Ovary (tissue), 9 donors: Measurements from ENCODE around the gene DIP2C. TPM values are rescaled to one million over a fixed set of nuclear protein-coding genes. Genes with fewer than 3 reads are reported as not detected.
A peak's percentile ranks its signal among the peaks of the same experiment; 100 is the strongest.

ENCODE experiments used
- DNase-seq, 5 donors: peaks; one replicate each; pipeline ENCODE4 v3.0.0-alpha.2; 2019 to 2020
- H3K27ac ChIP-seq, 2 donors: fragments of 200-600 bp; one replicate each; pipeline versions ENCODE4 v1.5.1 to v1.8.0; 2019 to 2022
- H3K27me3 ChIP-seq: fragments of 200-600 bp; one replicate; pipeline ENCODE4 v1.8.0; 2022
- H3K36me3 ChIP-seq: fragments of 200-600 bp; sonication (generic); one replicate; pipeline ENCODE4 v1.5.1; 2019
- H3K4me1 ChIP-seq: one replicate; pipeline ENCODE4 v1.8.1; 2013; ENCODE audit warnings: mild to moderate bottlenecking, moderate library complexity; ENCODE audit not compliant: insufficient read depth
- H3K4me3 ChIP-seq: fragments of 200-600 bp; sonication (generic); one replicate; pipeline ENCODE4 v1.5.1; 2017
- H3K9me3 ChIP-seq, 2 donors: fragments of 200-600 bp in 1 of 2; sonication (generic) in 1 of 2; one replicate each; pipeline versions ENCODE4 v1.5.1 to v1.8.1; 2013 to 2019; ENCODE audit warnings: mild to moderate bottlenecking in 1 of 2, moderate library complexity in 1 of 2
- CTCF ChIP-seq, 3 donors: fragments of 450-650 bp in 2 of 3; fragments of 200-600 bp in 1 of 3; IDR thresholded peaks; one replicate each; pipeline versions ENCODE4 v1.5.1 to v1.8.0; 2016 to 2022; ENCODE audit warnings: antibody characterized with exemption in 3 of 3, mild to moderate bottlenecking in 1 of 3
- EP300 ChIP-seq: sonication (generic); formaldehyde crosslinking; IDR thresholded peaks from one replicate; pipeline ENCODE4 v1.6.1; 2017; ENCODE audit warnings: antibody characterized with exemption
- POLR2A ChIP-seq: fragments of 450-650 bp; IDR thresholded peaks from one replicate; pipeline ENCODE4 v1.6.1; 2017; ENCODE audit warnings: antibody characterized with exemption, mild to moderate bottlenecking, moderate library complexity
- WGBS, 3 donors: extraction: QIAGEN DNeasy Blood & Tissue Kit in 1 of 3; methylation state at CpG; one replicate each; pipeline versions ENCODE4 v1.1.5 to v1.1.7; 2013 to 2017; 5-methylcytosine and 5-hydroxymethylcytosine counted together
- intact Hi-C, 4 donors: fragments of 100-400 bp; cut with DNase I; formaldehyde crosslinking; loops; one replicate each; pipeline versions ENCODE4 v1.11.0 to v1.15.1; 2022 to 2023
- polyA plus RNA-seq, 2 donors: library from polyadenylated mRNA; stranded (reverse); fragments of 200-250 nt in 1 of 2; fragments of 350-450 nt in 1 of 2; fragmentation: Illumina TruSeq in 1 of 2; extraction: RNeasy Lipid Tissue Mini Kit (QIAGEN cat#74804) in 1 of 2; gene quantifications; one replicate each; pipeline ENCODE4 v1.2.3, GENCODE V29; 2013 to 2014
- total RNA-seq, 7 donors: library from RNA; depleted of rRNA in 2 of 7; stranded (reverse); fragments of >200 nt in 2 of 7; fragmentation: NEBNext Ultra II Directional in 3 of 7; extraction: Animal tissue kit (Norgen Biotek cat#: 25700) in 3 of 7; gene quantifications; one replicate each; pipeline versions ENCODE4 v1.1.0 to v1.2.4, GENCODE V29; 2016 to 2023
- donor health status: DM: no; HTN: no; CAD: no; lungs with moderate emphysema.
- donor health status: DM: no; HTN: no; CAD: no.
- donor health status: Bipolar disorder and iron deficiency.
- donor health status: DM: yes; HTN: yes; CAD: no.
- donor health status: DM: no; HTN: no; CAD: no.
- donor health status: DM: yes; HTN: yes; CAD: no.

The DIP2C gene
- total and polyA plus RNA-seq, 9 donors, result 10.1 to 29.4 (median 22.2) TPM

GRCh38 chr10:287026-287709, 402.3 kb downstream of the DIP2C start:
- no peak for DNase-seq
- 83 to 86% (median 84%) methylated on average over 4 of the region's 4 CpGs for WGBS, 3 donors
- H3K9me3 ChIP-seq, result no peaks in the 10 kb centered on the region
- no peak overlapping the region for H3K4me3 ChIP-seq
- H3K36me3 ChIP-seq, result no peaks in the 10 kb centered on the region
- intact Hi-C loops, result no loop called here
- H3K4me1 ChIP-seq, result no peaks in the 10 kb centered on the region
- H3K27ac ChIP-seq, result no peak overlapping the region
- TF ChIP-seq CTCF (IDR thresholded peaks at IDR 0.05) (no peak), POLR2A (no peak), EP300 (no peak)
- H3K27me3 ChIP-seq, result no peaks in the 10 kb centered on the region

GRCh38 chr10:285216-285615, 404.3 kb downstream of the DIP2C start:
- H3K4me1 ChIP-seq, result no peaks in the 10 kb centered on the region

GRCh38 chr10:283916-284356, 405.5 kb downstream of the DIP2C start:
- no peaks in the 10 kb centered on the region for H3K9me3 ChIP-seq
- no peaks in the 10 kb centered on the region for H3K36me3 ChIP-seq
- H3K4me1 ChIP-seq, result no peaks in the 10 kb centered on the region
- intact Hi-C loops, result no loop called here
- TF ChIP-seq EP300, result no peak
- TF ChIP-seq CTCF (IDR thresholded peaks at IDR 0.05), result no peak
- no peak for TF ChIP-seq POLR2A
- no peak overlapping the region for H3K4me3 ChIP-seq
- WGBS, 3 donors, result 88 to 91% (median 91%) methylated on average over 7 of the region's 7 CpGs
- no peak overlapping the region for H3K27ac ChIP-seq
- DNase-seq, result peak in 1 of 5 donors; percentile 1
- H3K27me3 ChIP-seq, result no peaks in the 10 kb centered on the region

More at GRCh38 chr10:285216-285615, 404.3 kb downstream of the DIP2C start:
- Histone ChIP-seq H3K4me3 (no peak overlapping the region), H3K9me3 (no peaks in the 10 kb centered on the region), H3K27me3 (no peaks in the 10 kb centered on the region), H3K36me3 (no peaks in the 10 kb centered on the region), H3K27ac (no peak overlapping the region)
- 72 to 73% (median 73%) methylated on average over 15 of the region's 15 CpGs for WGBS, 3 donors
- DNase-seq, result peak in 1 of 5 donors; percentile 10
- intact Hi-C loops, result no loop called here
- TF ChIP-seq POLR2A, result no peak
- TF ChIP-seq CTCF (IDR thresholded peaks at IDR 0.05), result no peak
- TF ChIP-seq EP300, result no peak

GRCh38 chr10:283140-283479, 406.4 kb downstream of the DIP2C start:
- intact Hi-C loops, result no loop called here
- Histone ChIP-seq H3K4me1 (no peaks in the 10 kb centered on the region), H3K36me3 (no peaks in the 10 kb centered on the region), H3K27me3 (no peaks in the 10 kb centered on the region), H3K27ac (no peak overlapping the region), H3K4me3 (no peak overlapping the region), H3K9me3 (no peaks in the 10 kb centered on the region)
- TF ChIP-seq CTCF (IDR thresholded peaks at IDR 0.05), result no peak
- no peak for TF ChIP-seq POLR2A
- no peak for TF ChIP-seq EP300
- WGBS, 3 donors, result 91 to 93% (median 91%) methylated on average over 8 of the region's 8 CpGs
- peak in 1 of 5 donors; percentile 3 for DNase-seq
